Stimulated activated naive CD4-positive, alpha-beta T cell (primary cell): ENCODE measurements around the gene OR5D14.
A peak's percentile ranks its signal among the peaks of the same experiment; 100 is the strongest.

ENCODE experiments used
- DNase-seq, 6 experiments: peaks; one replicate each; lab custom pipeline; 2025; lab: John Stamatoyannopoulos, UW

OR5D14 gene

DNA sequence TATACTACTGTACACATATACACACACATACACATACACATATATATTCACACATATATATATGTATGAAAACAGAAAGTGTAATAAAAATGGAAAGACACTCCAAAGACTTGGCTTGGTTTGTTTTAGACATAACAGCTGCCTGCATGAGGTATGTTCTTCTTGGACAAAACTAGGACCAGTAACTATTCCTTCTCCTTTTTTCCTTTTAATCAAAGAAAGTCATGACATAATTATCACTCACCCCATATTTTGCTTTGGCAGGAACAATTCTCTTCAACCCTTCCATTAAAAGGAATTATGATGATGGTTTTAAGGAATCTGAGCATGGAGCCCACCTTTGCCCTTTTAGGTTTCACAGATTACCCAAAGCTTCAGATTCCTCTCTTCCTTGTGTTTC lies at the start of gene OR5D14:
Gene OR5D14, plus strand, starts transcription at position 301 of the 400 bp plus-strand sequence. Its CDS starts 0 bp downstream, at position 301.
- DNase-seq, result no peak

DNA sequence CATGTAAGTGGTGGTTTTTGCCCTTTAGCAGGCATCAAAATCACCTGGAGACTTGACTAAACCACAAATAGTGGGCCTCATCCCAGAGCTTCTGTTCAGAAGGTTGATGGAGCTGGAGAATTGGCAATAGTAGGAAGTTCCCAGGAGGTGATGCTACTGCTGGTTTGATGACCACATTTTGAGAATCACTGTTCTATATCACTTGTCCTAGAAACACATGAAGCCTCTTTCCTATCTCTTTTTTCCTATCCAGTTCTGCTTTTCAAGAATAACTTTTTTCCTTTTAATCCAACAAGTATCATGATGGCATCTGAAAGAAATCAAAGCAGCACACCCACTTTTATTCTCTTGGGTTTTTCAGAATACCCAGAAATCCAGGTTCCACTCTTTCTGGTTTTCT lies 22.2 kb upstream of the OR5D14 start, which contains the start of gene OR5D13:
Gene OR5D13, plus strand, starts transcription at position 301 of the 400 bp plus-strand sequence. Its CDS starts 0 bp downstream, at position 301.
- no peak for DNase-seq

DNA sequence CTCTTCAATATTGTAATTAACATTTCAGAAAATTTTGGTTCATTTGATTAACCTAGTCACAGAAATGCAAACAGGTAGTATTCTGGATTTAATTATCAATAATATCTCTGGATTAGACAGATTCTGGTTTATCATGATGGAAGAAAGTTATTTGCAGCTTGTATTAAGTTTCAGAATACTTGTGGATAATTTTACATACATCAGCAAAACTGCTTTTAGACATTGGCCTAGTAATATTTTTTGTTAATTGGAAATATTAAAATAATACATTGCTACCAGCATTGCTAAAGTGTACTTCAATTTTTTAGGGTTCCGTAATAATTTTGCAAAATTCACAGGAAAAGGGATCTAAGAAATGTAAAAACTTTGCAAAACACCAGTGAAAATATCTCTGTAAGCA lies 3.8 kb upstream of the OR5D14 start:
- DNase-seq, result no peak

GRCh38 chr11:55793321-55793720 lies 2.0 kb upstream of the OR5D14 start:
- peak in 1 of 6 experiments; percentile 1 for DNase-seq

DNA sequence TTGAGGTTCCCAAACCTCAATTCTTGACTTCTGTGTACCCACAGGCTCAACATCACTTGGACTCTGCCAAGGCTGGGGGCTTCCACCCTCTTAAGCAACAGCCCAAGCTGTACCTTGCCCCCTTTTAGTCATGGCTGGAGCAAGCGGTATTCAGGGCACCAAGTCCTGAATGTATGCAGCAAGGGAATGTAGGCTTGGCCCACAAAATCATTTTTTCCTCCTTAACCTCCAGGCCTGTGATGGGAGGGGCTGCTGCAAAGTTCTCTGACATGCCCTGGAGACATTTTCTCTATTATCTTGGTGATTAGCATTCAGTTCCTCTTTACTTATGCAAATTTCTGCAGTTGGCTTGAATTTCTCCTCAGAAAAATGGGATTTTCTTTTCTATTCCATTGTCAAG lies 10.9 kb downstream of the OR5D14 start:
- DNase-seq, result no peak

DNA sequence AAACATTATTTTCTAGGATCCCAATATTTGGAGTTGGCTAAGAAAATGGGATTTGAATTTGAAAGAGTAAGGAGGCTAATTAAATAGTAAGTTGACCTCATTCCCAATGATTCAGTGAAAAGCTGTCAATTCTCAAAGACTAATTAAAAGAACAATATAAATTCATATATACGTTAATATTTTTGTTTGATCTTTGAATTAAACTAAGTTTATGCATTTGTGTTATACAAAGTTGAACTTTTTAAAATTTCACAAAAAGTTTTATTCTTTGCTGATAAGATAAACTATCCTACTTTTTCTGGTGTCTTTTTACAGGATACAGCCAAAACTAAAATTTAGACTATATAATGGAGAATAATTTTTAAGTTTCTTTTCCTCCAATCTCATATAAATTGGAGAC lies 15.7 kb downstream of the OR5D14 start, which contains the start of gene OR5L1:
Gene OR5L1, plus strand, starts transcription at position 301 of the 400 bp plus-strand sequence. CDS start 100 bp downstream, outside the sequence.
- DNase-seq, result no peak

GRCh38 chr11:55819330-55819729 lies 24.0 kb downstream of the OR5D14 start, which contains the start of gene OR5D18:
Gene OR5D18 (plus strand): TSS chr11:55819630. CDS start chr11:55819630, 0 bp downstream.
- DNase-seq, result no peak

GRCh38 chr11:55826919-55827318 lies 31.6 kb downstream of the OR5D14 start, which contains the start of gene OR5L2:
Gene OR5L2 (plus strand): TSS chr11:55827219. CDS start chr11:55827219, 0 bp downstream.
- DNase-seq, result no peak

DNA sequence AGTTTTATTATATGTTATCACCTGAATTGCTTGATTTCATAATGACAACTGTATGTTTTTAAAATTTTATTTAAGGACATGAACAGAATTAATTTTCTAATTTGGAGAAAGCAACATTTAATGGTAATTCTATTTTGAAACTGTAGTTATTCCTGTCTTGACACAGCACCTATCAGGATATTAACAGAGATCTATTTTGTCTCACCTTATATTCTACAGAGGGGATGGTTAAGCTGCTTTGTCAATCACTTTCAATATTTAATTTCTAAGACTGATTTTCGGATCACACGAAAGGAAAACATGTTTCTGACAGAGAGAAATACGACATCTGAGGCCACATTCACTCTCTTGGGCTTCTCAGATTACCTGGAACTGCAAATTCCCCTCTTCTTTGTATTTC lies 43.1 kb downstream of the OR5D14 start, which contains the start of gene OR5D16:
Gene OR5D16, plus strand, starts transcription at position 301 of the 400 bp plus-strand sequence. Its CDS starts 0 bp downstream, at position 301.
- no peak for DNase-seq
